ENCODE data around the gene STARD3NL. TPM values are rescaled to one million over a fixed set of nuclear protein-coding genes. Genes with fewer than 3 reads are reported as not detected.
A peak's percentile ranks its signal among the peaks of the same experiment; 100 is the strongest.
"Not testable (repeated sequence)": the region's sequence is repeated elsewhere in the genome, so short reads cannot be mapped to it uniquely, and the experiment has no call there.

Gene STARD3NL
- total and polyA plus RNA-seq, 5 donors from 2014 or later, result 13.1 to 33.8 (median 30.4) TPM

DNA sequence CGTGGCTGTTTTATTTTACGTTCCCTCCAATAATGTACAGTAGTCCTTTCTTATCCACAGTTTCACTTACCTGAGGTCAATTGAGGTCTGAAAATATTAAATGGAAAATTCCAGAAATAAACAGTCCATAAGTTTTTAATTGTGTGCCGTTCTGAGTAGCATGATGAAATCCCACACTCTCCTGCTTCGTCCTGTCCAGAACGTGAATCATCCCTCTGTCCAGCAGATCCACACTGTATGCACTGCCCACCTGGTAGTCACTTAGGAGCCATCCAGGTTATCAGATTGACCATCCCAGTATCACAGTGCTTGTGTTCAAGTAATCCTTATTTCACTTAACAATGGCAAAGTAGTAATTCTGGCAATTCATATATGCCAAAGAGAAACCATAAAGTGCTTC is 46.3 kb downstream of the STARD3NL start:
- no peak overlapping the region for H3K27ac Mint-ChIP-seq
- H3K27ac ChIP-seq (ENCODE audit: insufficient read depth, low read length, poor library complexity, severe bottlenecking), result no peak overlapping the region

DNA sequence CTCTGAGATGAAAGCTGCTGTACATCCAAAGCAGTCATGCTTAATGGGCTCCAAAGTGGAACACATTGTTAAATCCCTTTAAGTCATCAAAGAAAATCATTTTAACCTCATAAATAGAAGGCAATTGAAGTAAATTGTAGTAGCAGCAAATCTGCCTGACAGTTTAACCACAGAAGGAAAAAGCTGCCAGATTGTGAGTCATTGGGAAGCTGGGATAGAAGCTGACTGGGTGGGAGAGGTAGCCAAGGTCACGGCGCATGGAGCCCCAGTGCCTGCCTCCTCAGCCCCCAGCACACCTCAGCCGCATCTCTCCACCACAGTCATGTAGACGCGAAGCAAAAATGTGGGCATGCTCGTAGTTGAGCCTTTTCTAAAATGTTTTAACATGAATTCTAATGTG is 51.3 kb downstream of the STARD3NL start:
- Histone ChIP-seq H3K36me3 (ENCODE audit: control insufficient read depth, insufficient read depth, low read length) (peaks cover 16% of the 10 kb centered on the region), H3K27ac (ENCODE audit: insufficient read depth, low read length, poor library complexity, severe bottlenecking) (no peak overlapping the region), H3K27me3 (ENCODE audit: control insufficient read depth, insufficient read depth, low read length) (no peaks in the 10 kb centered on the region), H3K9me3 (ENCODE audit: control insufficient read depth in 2 of 2, low read length in 2 of 2) (no peaks in the 10 kb centered on the region), H3K4me3 (ENCODE audit: low read depth, low read length) (no peak overlapping the region), H3K4me1 (ENCODE audit: control insufficient read depth, insufficient read depth, low read length, poor library complexity, severe bottlenecking) (peaks cover 20% of the 10 kb centered on the region)
- Mint-ChIP-seq H3K9me3 (no peaks in the 10 kb centered on the region), H3K4me1 (peaks cover 10 to 33% (median 27%) of the 10 kb centered on the region in 4 donors), H3K36me3 (peaks cover 35% of the 10 kb centered on the region), H3K4me3 (no peak overlapping the region), H3K27me3 (no peaks in the 10 kb centered on the region), H3K27ac (no peak overlapping the region)
- DNase-seq, result no peak
- ATAC-seq (ENCODE audit: low read depth in 2 of 2), result no peak

More for the DNA sequence above, 46.3 kb downstream of the STARD3NL start:
- Histone ChIP-seq H3K27me3 (ENCODE audit: control insufficient read depth, insufficient read depth, low read length) (no peaks in the 10 kb centered on the region), H3K4me1 (ENCODE audit: control insufficient read depth, insufficient read depth, low read length, poor library complexity, severe bottlenecking) (peaks cover 3% of the 10 kb centered on the region), H3K4me3 (ENCODE audit: low read depth, low read length) (no peak overlapping the region), H3K36me3 (ENCODE audit: control insufficient read depth, insufficient read depth, low read length) (peaks cover 23% of the 10 kb centered on the region), H3K9me3 (ENCODE audit: control insufficient read depth in 2 of 2, low read length in 2 of 2) (no peaks in the 10 kb centered on the region)
- ATAC-seq (ENCODE audit: low read depth in 2 of 2), result no peak
- no peak for DNase-seq
- Mint-ChIP-seq H3K4me3 (no peak overlapping the region), H3K36me3 (peaks cover 32% of the 10 kb centered on the region), H3K9me3 (no peaks in the 10 kb centered on the region), H3K27me3 (no peaks in the 10 kb centered on the region), H3K4me1 (peaks cover 6 to 17% (median 8%) of the 10 kb centered on the region in 4 donors)

DNA sequence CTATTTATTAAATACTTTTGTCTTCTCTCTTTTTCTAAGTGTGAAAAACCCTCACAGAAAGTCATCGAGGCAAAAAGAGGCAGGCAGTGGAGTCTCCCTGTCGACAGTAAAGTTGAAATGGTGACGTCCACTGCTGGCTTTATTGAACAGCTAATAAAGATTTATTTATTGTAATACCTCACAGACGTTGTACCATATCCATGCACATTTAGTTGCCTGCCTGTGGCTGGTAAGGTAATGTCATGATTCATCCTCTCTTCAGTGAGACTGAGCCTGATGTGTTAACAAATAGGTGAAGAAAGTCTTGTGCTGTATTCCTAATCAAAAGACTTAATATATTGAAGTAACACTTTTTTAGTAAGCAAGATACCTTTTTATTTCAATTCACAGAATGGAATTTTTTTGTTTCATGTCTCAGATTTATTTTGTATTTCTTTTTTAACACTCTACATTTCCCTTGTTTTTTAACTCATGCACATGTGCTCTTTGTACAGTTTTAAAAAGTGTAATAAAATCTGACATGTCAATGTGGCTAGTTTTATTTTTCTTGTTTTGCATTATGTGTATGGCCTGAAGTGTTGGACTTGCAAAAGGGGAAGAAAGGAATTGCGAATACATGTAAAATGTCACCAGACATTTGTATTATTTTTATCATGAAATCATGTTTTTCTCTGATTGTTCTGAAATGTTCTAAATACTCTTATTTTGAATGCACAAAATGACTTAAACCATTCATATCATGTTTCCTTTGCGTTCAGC is 52.0 kb downstream of the STARD3NL start:
- Mint-ChIP-seq H3K9me3 (no peaks in the 10 kb centered on the region), H3K27ac (no peak overlapping the region), H3K4me1 (peaks cover 10 to 34% (median 28%) of the 10 kb centered on the region in 4 donors), H3K4me3 (peak overlapping the region in 1 of 4 donors; percentile 52), H3K27me3 (no peaks in the 10 kb centered on the region), H3K36me3 (peaks cover 32% of the 10 kb centered on the region)
- Histone ChIP-seq H3K27ac (ENCODE audit: insufficient read depth, low read length, poor library complexity, severe bottlenecking) (no peak overlapping the region), H3K9me3 (ENCODE audit: control insufficient read depth in 2 of 2, low read length in 2 of 2) (no peaks in the 10 kb centered on the region), H3K36me3 (ENCODE audit: control insufficient read depth, insufficient read depth, low read length) (peaks cover 16% of the 10 kb centered on the region), H3K4me3 (ENCODE audit: low read depth, low read length) (no peak overlapping the region), H3K4me1 (ENCODE audit: control insufficient read depth, insufficient read depth, low read length, poor library complexity, severe bottlenecking) (peaks cover 20% of the 10 kb centered on the region), H3K27me3 (ENCODE audit: control insufficient read depth, insufficient read depth, low read length) (no peaks in the 10 kb centered on the region)
- ATAC-seq (ENCODE audit: low read depth in 2 of 2) (no peak), DNase-seq (no peak)

DNA sequence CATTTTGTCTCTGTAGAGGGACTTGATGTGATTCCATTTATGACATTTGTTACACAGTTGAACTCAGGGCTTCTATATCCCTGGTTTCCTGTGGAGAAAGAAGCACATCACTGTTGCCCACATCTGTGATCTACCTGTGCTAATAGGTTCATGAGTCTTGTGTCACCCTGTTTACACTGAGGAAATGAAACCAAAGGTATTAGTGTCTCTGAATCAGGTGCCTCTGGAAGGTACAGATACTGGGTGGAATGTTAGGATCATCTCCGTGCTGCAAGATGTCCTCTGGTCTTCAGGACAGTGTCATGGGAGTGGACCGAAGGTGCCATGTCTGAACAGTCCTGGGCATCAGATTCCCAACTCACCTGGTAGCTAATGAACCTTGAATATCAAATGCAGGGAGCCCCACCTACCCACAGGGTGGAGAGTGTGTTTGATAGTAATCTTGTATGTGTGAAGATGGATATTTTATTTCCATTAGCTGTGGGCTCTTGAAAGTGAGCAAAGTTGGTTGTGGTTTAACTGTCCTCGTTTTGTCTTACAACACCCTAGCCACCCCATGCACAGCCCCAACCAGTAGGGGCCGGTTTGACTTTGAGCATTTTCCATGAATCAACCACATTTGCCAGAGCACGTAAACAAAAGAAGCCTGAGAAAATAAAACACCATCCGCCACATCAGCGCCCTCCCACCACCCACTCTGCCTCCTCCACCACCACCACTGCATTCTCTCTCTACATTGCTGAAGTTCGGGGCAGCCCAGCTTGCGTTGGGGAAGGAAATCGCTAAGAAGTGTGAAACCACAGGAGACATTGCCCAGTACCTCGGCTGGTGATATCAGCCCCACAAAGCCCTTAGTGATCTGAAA is 54.7 kb downstream of the STARD3NL start:
- DNase-seq, result peak; percentile 2 to 67 (median 42)
- H3K4me1 Mint-ChIP-seq, result peaks cover 14 to 38% (median 28%) of the 10 kb centered on the region in 4 donors
- Histone ChIP-seq H3K27ac (ENCODE audit: insufficient read depth, low read length, poor library complexity, severe bottlenecking) (peak overlapping the region; percentile 18), H3K36me3 (ENCODE audit: control insufficient read depth, insufficient read depth, low read length) (peaks cover 12% of the 10 kb centered on the region), H3K4me3 (ENCODE audit: low read depth, low read length) (peak overlapping the region; percentile 51), H3K4me1 (ENCODE audit: control insufficient read depth, insufficient read depth, low read length, poor library complexity, severe bottlenecking) (peaks cover 20% of the 10 kb centered on the region), H3K9me3 (ENCODE audit: control insufficient read depth in 2 of 2, low read length in 2 of 2) (no peaks in the 10 kb centered on the region), H3K27me3 (ENCODE audit: control insufficient read depth, insufficient read depth, low read length) (no peaks in the 10 kb centered on the region)
- peaks cover 25% of the 10 kb centered on the region for H3K36me3 Mint-ChIP-seq
- H3K4me3 Mint-ChIP-seq, result peak overlapping the region; percentile 12 to 84 (median 69)
- no peaks in the 10 kb centered on the region for H3K27me3 Mint-ChIP-seq
- H3K27ac Mint-ChIP-seq, result peak overlapping the region; percentile 87 to 95 (median 93)
- ATAC-seq (ENCODE audit: low read depth in 2 of 2), result peak; percentile 77 to 87
- H3K9me3 Mint-ChIP-seq, result no peaks in the 10 kb centered on the region

DNA sequence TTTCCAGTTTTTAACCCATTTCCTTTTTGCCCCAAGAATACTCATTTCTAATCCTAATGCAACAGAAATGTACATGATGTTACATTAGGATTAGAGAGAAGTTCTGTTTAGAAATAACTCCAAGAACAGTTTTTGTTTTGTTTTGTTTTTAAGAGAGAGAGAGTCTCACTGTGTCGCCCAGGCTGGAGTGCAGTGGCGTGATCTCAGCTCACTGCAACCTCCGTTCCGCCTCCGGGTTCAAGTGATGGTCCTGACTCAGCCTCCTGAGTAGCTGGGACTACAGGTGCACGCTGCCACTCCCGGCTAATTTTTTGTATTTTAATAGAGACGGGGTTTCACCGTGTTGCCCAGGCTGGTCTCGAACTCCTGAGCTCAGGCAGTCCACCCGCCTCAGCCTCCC is 56.7 kb downstream of the STARD3NL start:
- H3K9me3 Mint-ChIP-seq; H3K27ac ChIP-seq (ENCODE audit: insufficient read depth, low read length, poor library complexity, severe bottlenecking); H3K27me3 Mint-ChIP-seq; DNase-seq; H3K36me3 ChIP-seq (ENCODE audit: control insufficient read depth, insufficient read depth, low read length); H3K4me3 Mint-ChIP-seq; H3K4me3 ChIP-seq (ENCODE audit: low read depth, low read length); H3K27me3 ChIP-seq (ENCODE audit: control insufficient read depth, insufficient read depth, low read length); H3K9me3 ChIP-seq (ENCODE audit: control insufficient read depth in 2 of 2, low read length in 2 of 2); ATAC-seq (ENCODE audit: low read depth in 2 of 2): not testable (repeated sequence)
- peaks cover 20% of the 10 kb centered on the region for H3K4me1 ChIP-seq (ENCODE audit: control insufficient read depth, insufficient read depth, low read length, poor library complexity, severe bottlenecking)
- H3K36me3 Mint-ChIP-seq, result peaks cover 14% of the 10 kb centered on the region
- H3K27ac Mint-ChIP-seq, result peak overlapping the region in 1 of 3 donors; percentile 67
- peaks cover 14 to 38% (median 28%) of the 10 kb centered on the region in 4 donors for H3K4me1 Mint-ChIP-seq

DNA sequence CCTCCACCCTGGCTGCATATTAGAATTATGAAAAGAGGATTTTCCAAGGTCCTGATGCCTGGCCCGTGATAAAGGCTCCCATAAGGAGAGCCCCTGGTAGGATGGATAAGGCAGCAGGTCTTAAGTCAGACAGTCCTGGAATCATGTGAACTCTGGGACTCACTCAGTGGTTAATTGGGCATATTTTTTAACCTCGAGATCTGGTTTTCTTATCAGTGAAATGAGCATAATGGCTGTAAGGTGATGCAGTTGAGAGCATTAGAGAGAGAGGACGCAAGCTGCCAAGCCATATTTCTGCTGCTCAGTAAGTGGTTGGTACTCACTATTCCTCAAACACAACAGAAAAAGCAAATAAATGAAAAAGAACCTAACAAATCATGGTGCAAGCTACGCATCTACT is 57.6 kb downstream of the STARD3NL start:
- H3K27ac Mint-ChIP-seq, result peak overlapping the region in 1 of 3 donors; percentile 49
- H3K27me3 Mint-ChIP-seq, result no peaks in the 10 kb centered on the region
- Histone ChIP-seq H3K4me3 (ENCODE audit: low read depth, low read length) (no peak overlapping the region), H3K9me3 (ENCODE audit: control insufficient read depth in 2 of 2, low read length in 2 of 2) (no peaks in the 10 kb centered on the region), H3K36me3 (ENCODE audit: control insufficient read depth, insufficient read depth, low read length) (no peaks in the 10 kb centered on the region), H3K4me1 (ENCODE audit: control insufficient read depth, insufficient read depth, low read length, poor library complexity, severe bottlenecking) (peaks cover 20% of the 10 kb centered on the region), H3K27ac (ENCODE audit: insufficient read depth, low read length, poor library complexity, severe bottlenecking) (no peak overlapping the region), H3K27me3 (ENCODE audit: control insufficient read depth, insufficient read depth, low read length) (no peaks in the 10 kb centered on the region)
- peaks cover 6% of the 10 kb centered on the region for H3K36me3 Mint-ChIP-seq
- no peaks in the 10 kb centered on the region for H3K9me3 Mint-ChIP-seq
- ATAC-seq (ENCODE audit: low read depth in 2 of 2) (no peak), DNase-seq (no peak)
- H3K4me1 Mint-ChIP-seq, result peaks cover 14 to 33% (median 28%) of the 10 kb centered on the region in 4 donors
- no peak overlapping the region for H3K4me3 Mint-ChIP-seq

DNA sequence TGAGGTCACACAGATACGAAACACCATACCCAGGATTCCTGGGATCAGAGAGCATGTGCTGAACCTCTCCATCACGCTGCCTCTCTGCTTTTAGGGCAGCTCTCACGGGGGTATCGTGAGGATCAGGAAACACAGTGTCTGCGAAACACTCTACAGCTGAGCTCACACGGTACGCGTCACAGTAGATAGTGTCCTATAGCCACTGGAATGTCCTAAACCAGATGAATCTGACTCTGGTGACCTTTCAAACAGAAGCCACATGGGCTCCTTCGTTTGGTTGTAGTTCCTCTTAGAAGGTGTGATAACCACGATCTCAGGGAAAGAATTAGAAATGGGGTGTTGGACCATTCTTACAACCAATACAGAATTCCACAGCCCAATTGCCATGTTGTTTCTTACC is 61.1 kb downstream of the STARD3NL start:
- H3K4me3 ChIP-seq (ENCODE audit: low read depth, low read length); H3K4me1 ChIP-seq (ENCODE audit: control insufficient read depth, insufficient read depth, low read length, poor library complexity, severe bottlenecking); H3K36me3 ChIP-seq (ENCODE audit: control insufficient read depth, insufficient read depth, low read length); H3K27me3 ChIP-seq (ENCODE audit: control insufficient read depth, insufficient read depth, low read length); H3K27ac ChIP-seq (ENCODE audit: insufficient read depth, low read length, poor library complexity, severe bottlenecking); H3K9me3 ChIP-seq (ENCODE audit: control insufficient read depth in 2 of 2, low read length in 2 of 2); H3K27ac Mint-ChIP-seq; DNase-seq; H3K4me1 Mint-ChIP-seq; H3K9me3 Mint-ChIP-seq; H3K36me3 Mint-ChIP-seq; H3K4me3 Mint-ChIP-seq; ATAC-seq (ENCODE audit: low read depth in 2 of 2); H3K27me3 Mint-ChIP-seq: not testable (repeated sequence)
